ENCODE results near the gene BICD1. TPM values are rescaled to one million over a fixed set of nuclear protein-coding genes. Genes with fewer than 3 reads are reported as not detected.

Gene BICD1
- total RNA-seq, 4 donors from 2014 or later = 0.70 to 7.8 (median 2.8) TPM

GRCh38 chr12:32257695-32258496, 151.2 kb downstream of the BICD1 start:
- no peak for DNase-seq
- H3K9me3 ChIP-seq = no peaks in the 10 kb centered on the region
- intact Hi-C loops (cut with DNase I) = no loop called here

DNA sequence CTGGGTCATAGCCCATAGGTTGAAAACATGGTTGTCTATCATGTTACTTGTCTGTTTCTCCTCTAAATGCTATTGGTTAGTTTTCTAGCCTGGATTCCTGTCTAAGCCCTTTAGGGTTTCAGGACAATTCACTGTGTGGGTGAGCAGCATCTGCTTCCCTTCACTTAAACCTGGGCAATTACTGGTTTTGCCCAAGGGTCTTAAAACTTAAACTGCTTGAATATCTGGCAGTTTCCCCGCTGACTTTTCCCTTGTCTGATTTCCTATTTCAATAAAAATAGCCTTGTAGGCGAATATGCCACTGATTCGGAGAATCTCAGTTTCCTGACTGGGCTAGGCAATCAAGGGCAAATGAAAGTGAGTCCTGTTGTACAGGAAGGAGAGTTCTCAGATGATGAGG, 154.0 kb downstream of the BICD1 start:
- no peaks in the 10 kb centered on the region for H3K4me1 ChIP-seq
- TF ChIP-seq, protein P1, sequence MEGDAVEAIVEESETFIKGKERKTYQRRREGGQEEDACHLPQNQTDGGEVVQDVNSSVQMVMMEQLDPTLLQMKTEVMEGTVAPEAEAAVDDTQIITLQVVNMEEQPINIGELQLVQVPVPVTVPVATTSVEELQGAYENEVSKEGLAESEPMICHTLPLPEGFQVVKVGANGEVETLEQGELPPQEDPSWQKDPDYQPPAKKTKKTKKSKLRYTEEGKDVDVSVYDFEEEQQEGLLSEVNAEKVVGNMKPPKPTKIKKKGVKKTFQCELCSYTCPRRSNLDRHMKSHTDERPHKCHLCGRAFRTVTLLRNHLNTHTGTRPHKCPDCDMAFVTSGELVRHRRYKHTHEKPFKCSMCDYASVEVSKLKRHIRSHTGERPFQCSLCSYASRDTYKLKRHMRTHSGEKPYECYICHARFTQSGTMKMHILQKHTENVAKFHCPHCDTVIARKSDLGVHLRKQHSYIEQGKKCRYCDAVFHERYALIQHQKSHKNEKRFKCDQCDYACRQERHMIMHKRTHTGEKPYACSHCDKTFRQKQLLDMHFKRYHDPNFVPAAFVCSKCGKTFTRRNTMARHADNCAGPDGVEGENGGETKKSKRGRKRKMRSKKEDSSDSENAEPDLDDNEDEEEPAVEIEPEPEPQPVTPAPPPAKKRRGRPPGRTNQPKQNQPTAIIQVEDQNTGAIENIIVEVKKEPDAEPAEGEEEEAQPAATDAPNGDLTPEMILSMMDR (IDR thresholded peaks at IDR 0.05) = no peak
- TF ChIP-seq POLR2A (IDR thresholded peaks at IDR 0.05) = no peak
- DNase-seq = no peak

More at GRCh38 chr12:32257695-32258496, 151.2 kb downstream of the BICD1 start:
- Histone ChIP-seq H3K36me3 (no peaks in the 10 kb centered on the region), H3K27me3 (no peaks in the 10 kb centered on the region), H3K27ac (no peak overlapping the region), H3K4me3 (no peak overlapping the region), H3K4me1 (no peaks in the 10 kb centered on the region)
- 84 to 95% methylated on average over 7 of the region's 7 CpGs for WGBS, 2 donors
- no peak for TF ChIP-seq POLR2A (IDR thresholded peaks at IDR 0.05)
- TF ChIP-seq, protein P1 (IDR thresholded peaks at IDR 0.05) = no peak

DNA sequence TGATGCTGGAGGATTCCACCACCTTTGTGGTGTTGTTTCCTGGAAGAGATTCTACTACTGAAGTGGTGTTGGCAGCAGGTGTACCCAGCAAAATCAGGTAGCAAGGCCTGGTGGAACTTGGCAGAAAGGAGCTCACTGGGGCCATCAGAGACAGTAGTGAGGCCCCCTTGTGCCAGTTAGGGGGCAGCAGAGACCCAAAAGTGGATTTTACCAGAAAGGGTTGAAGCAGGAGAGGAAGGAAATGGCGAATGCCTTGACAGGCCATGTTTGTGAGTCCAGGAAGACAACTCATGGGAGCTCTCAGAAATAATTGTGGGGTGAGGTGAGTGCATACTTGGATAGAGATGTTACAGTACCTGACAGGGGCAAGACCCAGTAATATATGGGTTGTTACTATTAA, 155.0 kb downstream of the BICD1 start:
- Histone ChIP-seq H3K9me3 (no peaks in the 10 kb centered on the region), H3K27me3 (no peaks in the 10 kb centered on the region), H3K4me1 (no peaks in the 10 kb centered on the region), H3K36me3 (no peaks in the 10 kb centered on the region), H3K27ac (no peak overlapping the region), H3K4me3 (no peak overlapping the region)
- 91 to 94% methylated on average over 1 of the region's 1 CpG for WGBS, 2 donors
- TF ChIP-seq, protein P1 (IDR thresholded peaks at IDR 0.05) = no peak
- TF ChIP-seq POLR2A (IDR thresholded peaks at IDR 0.05) = no peak
- intact Hi-C loops (cut with DNase I) = no loop called here
- DNase-seq = no peak

More for the DNA sequence above, 154.0 kb downstream of the BICD1 start:
- Histone ChIP-seq H3K36me3 (no peaks in the 10 kb centered on the region), H3K27me3 (no peaks in the 10 kb centered on the region), H3K9me3 (no peaks in the 10 kb centered on the region), H3K27ac (no peak overlapping the region), H3K4me3 (no peak overlapping the region)
- WGBS, 2 donors = 77 to 88% methylated on average over 3 of the region's 3 CpGs
- intact Hi-C loops (cut with DNase I) = no loop called here

- Histone ChIP-seq H3K4me1 (no peaks in the 10 kb centered on the region), H3K36me3 (no peaks in the 10 kb centered on the region), H3K27me3 (no peaks in the 10 kb centered on the region), H3K9me3 (no peaks in the 10 kb centered on the region), H3K4me3 (no peak overlapping the region), H3K27ac (no peak overlapping the region)
- TF ChIP-seq, protein P1 (IDR thresholded peaks at IDR 0.05) = no peak
- no peak for TF ChIP-seq POLR2A (IDR thresholded peaks at IDR 0.05)
- 42 to 48% methylated on average over 5 of the region's 5 CpGs for WGBS, 2 donors
- intact Hi-C loops (cut with DNase I) = no loop called here
- DNase-seq = no peak
Measured at GRCh38 chr12:32264961-32265360, 158.3 kb downstream of the BICD1 start.

GRCh38 chr12:32265456-32265855, 158.8 kb downstream of the BICD1 start:
- intact Hi-C loops (cut with DNase I) = no loop called here
- no peaks in the 10 kb centered on the region for H3K27me3 ChIP-seq
- WGBS, 2 donors = 71 to 86% methylated on average over 7 of the region's 7 CpGs
- no peak for TF ChIP-seq POLR2A (IDR thresholded peaks at IDR 0.05)
- TF ChIP-seq, protein P1 (IDR thresholded peaks at IDR 0.05) = no peak
- H3K36me3 ChIP-seq = no peaks in the 10 kb centered on the region
- H3K4me1 ChIP-seq = no peaks in the 10 kb centered on the region
- DNase-seq = no peak
- H3K9me3 ChIP-seq = no peaks in the 10 kb centered on the region
- H3K27ac ChIP-seq = no peak overlapping the region
- no peak overlapping the region for H3K4me3 ChIP-seq

Data from esophagus squamous epithelium (tissue), 5 donors.